ENCODE results near the gene ALDH3B1. TPM values are rescaled to one million over a fixed set of nuclear protein-coding genes. Genes with fewer than 3 reads are reported as not detected.
A peak's percentile ranks its signal among the peaks of the same experiment; 100 is the strongest.

Gene ALDH3B1
- total and polyA plus RNA-seq, 8 donors = 3.2 to 13.7 (median 8.0) TPM

DNA sequence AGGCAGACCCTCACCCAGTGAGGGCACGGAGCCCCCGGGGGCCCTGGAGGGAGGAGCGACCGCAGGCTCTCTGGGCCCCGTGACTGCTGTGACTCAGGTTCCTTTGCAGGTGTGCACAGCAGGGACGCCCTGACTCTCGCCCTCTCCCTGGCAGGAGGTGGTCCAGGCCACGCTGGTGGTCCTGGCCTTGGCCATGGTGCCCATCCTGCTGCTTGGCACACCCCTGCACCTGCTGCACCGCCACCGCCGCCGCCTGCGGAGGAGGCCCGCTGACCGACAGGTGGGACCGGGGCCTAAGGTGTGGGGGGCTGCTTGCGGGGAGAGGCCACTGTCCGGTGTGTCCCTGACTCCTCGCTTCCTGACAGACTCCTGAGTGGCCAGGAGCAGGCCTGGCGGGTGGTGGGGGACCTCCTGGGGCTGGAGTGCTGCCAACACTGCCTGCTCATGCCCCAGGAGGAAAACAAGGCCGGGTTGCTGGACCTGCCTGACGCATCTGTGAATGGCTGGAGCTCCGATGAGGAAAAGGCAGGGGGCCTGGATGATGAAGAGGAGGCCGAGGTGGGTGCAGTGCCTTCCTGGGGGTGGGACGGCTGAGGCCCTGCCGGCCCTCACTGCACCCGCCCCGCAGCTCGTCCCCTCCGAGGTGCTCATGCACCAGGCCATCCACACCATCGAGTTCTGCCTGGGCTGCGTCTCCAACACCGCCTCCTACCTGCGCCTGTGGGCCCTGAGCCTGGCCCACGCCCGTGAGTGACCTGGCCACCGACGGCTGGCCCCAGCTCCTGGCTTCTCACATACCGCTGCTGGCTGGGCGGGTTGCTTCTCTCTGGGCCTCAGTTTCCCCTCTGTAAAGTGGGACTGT is 39.6 kb downstream of the ALDH3B1 start:
- peak overlapping the region; percentile 17 to 64 (median 40) for H3K27ac ChIP-seq
- intact Hi-C loops (cut with DNase I) = loop anchor here in 1 of 3 donors (10.0 kb wide), 1 partner anchor 155 kb away; no protein-coding TSS in a partner anchor
- no peak overlapping the region for H3K4me3 ChIP-seq
- no peak for FAIRE-seq
- peak; percentile 40 to 89 (median 70) for DNase-seq
- H3K36me3 ChIP-seq = peaks cover 8 to 50% (median 10%) of the 10 kb centered on the region in 3 donors
- 70 to 76% methylated on average over 34 to 40 of the region's 40 CpGs for WGBS, 2 donors
- H3K4me1 ChIP-seq = peaks cover 0 to 8% (median 0%) of the 10 kb centered on the region in 3 donors
- H3K9me3 ChIP-seq = no peaks in the 10 kb centered on the region
- peak; percentile 24 to 38 (median 30) for ATAC-seq
- TF ChIP-seq, protein P1, sequence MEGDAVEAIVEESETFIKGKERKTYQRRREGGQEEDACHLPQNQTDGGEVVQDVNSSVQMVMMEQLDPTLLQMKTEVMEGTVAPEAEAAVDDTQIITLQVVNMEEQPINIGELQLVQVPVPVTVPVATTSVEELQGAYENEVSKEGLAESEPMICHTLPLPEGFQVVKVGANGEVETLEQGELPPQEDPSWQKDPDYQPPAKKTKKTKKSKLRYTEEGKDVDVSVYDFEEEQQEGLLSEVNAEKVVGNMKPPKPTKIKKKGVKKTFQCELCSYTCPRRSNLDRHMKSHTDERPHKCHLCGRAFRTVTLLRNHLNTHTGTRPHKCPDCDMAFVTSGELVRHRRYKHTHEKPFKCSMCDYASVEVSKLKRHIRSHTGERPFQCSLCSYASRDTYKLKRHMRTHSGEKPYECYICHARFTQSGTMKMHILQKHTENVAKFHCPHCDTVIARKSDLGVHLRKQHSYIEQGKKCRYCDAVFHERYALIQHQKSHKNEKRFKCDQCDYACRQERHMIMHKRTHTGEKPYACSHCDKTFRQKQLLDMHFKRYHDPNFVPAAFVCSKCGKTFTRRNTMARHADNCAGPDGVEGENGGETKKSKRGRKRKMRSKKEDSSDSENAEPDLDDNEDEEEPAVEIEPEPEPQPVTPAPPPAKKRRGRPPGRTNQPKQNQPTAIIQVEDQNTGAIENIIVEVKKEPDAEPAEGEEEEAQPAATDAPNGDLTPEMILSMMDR (IDR thresholded peaks at IDR 0.05) = no peak
- H3K27me3 ChIP-seq = no peaks in the 10 kb centered on the region

DNA sequence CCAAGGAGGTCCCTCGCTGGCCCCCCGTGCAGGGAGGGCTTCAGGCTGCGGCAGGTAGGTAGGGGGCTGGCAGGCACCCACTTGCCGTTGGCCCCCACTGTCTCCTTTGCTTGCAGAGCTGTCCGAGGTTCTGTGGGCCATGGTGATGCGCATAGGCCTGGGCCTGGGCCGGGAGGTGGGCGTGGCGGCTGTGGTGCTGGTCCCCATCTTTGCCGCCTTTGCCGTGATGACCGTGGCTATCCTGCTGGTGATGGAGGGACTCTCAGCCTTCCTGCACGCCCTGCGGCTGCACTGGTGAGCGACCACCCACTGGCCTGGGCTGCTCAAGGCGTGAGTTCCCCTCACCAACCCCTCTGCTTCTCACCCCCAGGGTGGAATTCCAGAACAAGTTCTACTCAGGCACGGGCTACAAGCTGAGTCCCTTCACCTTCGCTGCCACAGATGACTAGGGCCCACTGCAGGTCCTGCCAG is 40.3 kb downstream of the ALDH3B1 start:
- Histone ChIP-seq H3K9me3 (no peaks in the 10 kb centered on the region), H3K4me1 (peaks cover 0 to 8% (median 0%) of the 10 kb centered on the region in 3 donors), H3K4me3 (no peak overlapping the region), H3K27ac (peak overlapping the region in 2 of 4 donors; percentile 30 to 50), H3K36me3 (peaks cover 3 to 44% (median 8%) of the 10 kb centered on the region in 3 donors), H3K27me3 (no peaks in the 10 kb centered on the region)
- FAIRE-seq (no peak), ATAC-seq (no peak), DNase-seq (peak in 3 of 6 donors; percentile 26 to 72 (median 51))
- intact Hi-C loops (cut with DNase I) = no loop called here
- TF ChIP-seq, protein P1 (IDR thresholded peaks at IDR 0.05) = no peak
- 88 to 92% methylated on average over 17 to 18 of the region's 18 CpGs for WGBS, 2 donors

DNA sequence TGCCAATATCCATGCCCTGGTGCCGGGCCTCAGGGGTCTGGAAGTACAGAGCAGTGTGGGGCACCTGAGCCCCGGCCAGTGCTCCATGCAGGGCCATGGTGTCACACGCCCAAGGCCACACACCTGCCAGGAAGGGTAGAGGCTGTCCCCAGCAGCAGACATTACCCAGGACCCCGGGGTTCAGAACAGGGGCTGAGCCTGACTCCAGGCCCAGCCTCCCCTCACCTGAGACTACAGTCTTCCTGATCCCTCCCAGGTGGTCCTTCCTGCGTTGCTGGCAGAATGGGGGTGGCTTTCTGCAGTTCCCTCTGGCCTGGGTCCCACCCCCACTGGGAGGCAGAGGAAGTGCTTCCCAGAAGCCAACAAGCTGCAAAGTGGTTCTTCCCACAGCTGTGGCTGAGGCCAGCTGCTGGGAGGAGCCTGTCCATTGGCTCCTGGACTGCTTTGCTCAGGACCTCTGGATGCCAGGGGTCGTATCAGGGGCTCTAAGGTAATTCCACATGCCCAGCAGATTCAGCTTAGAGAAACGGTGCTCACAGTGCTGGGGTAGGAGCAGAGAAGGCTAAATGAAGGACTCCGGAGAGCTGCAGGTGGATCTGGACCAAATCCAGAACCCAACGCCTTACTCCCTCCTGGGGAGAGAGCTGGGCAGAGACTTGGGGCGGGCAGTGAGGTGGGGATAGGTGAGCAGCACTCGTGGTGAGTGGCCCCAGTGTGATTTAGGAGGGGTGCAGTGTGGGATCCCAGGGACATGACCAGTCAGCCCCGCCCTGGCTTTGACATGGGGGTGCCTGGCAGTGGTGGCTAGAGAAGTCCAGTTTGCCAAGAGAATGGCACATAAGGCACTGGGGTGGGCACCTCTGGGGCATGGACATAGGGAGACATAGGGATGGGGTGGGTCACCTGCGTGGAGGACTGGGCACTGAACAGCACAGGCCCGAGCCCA is 41.3 kb downstream of the ALDH3B1 start:
- ATAC-seq = peak in 1 of 4 donors; percentile 2
- H3K27ac ChIP-seq = peak overlapping the region; percentile 1 to 35 (median 26)

DNA sequence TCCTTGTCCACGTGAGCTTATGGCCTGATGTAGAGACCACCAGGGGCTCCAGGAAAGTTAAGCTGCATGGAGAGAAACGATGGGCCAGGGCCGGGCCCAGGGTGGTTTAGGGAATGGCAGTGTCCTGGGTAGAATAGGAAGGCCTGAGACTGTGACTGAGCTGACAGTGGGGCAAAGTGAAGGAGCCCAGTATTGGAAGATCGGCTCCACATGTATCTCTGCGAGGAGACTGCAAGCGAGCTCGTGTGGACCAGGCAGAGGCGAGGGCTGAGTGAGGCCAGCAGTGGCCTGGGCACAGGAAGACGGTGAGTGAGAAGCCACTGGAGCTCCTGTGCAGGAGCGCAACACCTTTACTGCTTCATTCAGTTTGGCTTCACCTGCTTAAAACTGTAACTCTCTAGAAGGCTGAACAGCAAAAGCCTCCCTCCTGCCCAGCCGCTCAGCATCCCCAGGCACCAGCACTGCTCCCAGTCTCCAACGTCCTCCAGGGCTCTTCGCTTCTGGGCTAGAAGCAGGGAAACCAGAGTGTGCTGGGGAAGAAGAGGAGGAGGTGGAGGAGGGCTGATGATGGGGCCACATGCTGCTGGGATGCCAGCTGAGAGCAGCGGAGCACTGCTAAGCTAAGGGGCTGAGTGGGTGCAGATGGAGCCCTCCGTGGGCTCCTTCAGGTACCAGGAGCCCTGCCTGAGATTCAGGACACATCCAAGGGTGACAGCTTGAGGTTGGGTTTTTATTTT is 42.2 kb downstream of the ALDH3B1 start:
- WGBS, 2 donors = 86 to 94% methylated on average over 15 of the region's 15 CpGs
- peaks cover 3 to 41% (median 8%) of the 10 kb centered on the region in 3 donors for H3K36me3 ChIP-seq
- no peaks in the 10 kb centered on the region for H3K9me3 ChIP-seq
- FAIRE-seq (no peak), DNase-seq (no peak), ATAC-seq (no peak)
- intact Hi-C loops (cut with DNase I) = no loop called here
- no peak overlapping the region for H3K27ac ChIP-seq
- no peaks in the 10 kb centered on the region for H3K27me3 ChIP-seq
- H3K4me3 ChIP-seq = no peak overlapping the region
- TF ChIP-seq, protein P1 (IDR thresholded peaks at IDR 0.05) = no peak
- peaks cover 0 to 3% (median 0%) of the 10 kb centered on the region in 3 donors for H3K4me1 ChIP-seq

More for the DNA sequence above, 41.3 kb downstream of the ALDH3B1 start:
- intact Hi-C loops (cut with DNase I) = no loop called here
- TF ChIP-seq, protein P1 (IDR thresholded peaks at IDR 0.05) = no peak
- Histone ChIP-seq H3K4me1 (peaks cover 0 to 4% (median 0%) of the 10 kb centered on the region in 3 donors), H3K27me3 (no peaks in the 10 kb centered on the region), H3K4me3 (no peak overlapping the region), H3K36me3 (peaks cover 3 to 41% (median 8%) of the 10 kb centered on the region in 3 donors), H3K9me3 (no peaks in the 10 kb centered on the region)
- 66 to 70% methylated on average over 14 of the region's 14 CpGs for whole genome bisulfite sequencing, 2 donors
- FAIRE-seq = no peak
- DNase-seq = peak in 4 of 6 donors; percentile 20 to 76 (median 36)

Data from pancreas (tissue), 10 donors.